ENCODE data around the gene SUN2. TPM values are rescaled to one million over a fixed set of nuclear protein-coding genes. Genes with fewer than 3 reads are reported as not detected.

The SUN2 gene
- total and polyA plus RNA-seq, 9 of the 15 experiments (the other 6 are each of a cell fraction or from before 2014, with no cell fraction given): 0.11 to 42.6 (median 16.7) TPM

- TF ChIP-seq E2F6 (IDR thresholded peaks at IDR 0.05; ENCODE audit: borderline replicate concordance in 1 of 2, extremely low read depth in 1 of 2, insufficient read depth in 1 of 2, insufficient read length in 1 of 2, low read depth in 1 of 2, low read length in 1 of 2, poor library complexity in 1 of 2, severe bottlenecking in 1 of 2) (peak in 1 of 2 experiments; percentile 51), BMI1 (IDR thresholded peaks at IDR 0.05; ENCODE audit: low read length) (peak; percentile 61; the same call in 1 of the 2 replicates), ZBED1 (IDR thresholded peaks at IDR 0.05) (peak; percentile 83; the same call in 1 of the 2 replicates), MEIS2 (IDR thresholded peaks at IDR 0.05; ENCODE audit: partially characterized antibody) (peak; percentile 46), E2F5 (CRISPR knock-in tag; IDR thresholded peaks at IDR 0.05) (no peak), JUN (IDR thresholded peaks at IDR 0.05; ENCODE audit: borderline replicate concordance, low read depth, low read length) (no peak), JUN (CRISPR knock-in tag; IDR thresholded peaks at IDR 0.05; ENCODE audit: borderline replicate concordance) (no peak), PKNOX1 (IDR thresholded peaks at IDR 0.05) (peak; percentile 99), NKRF (IDR thresholded peaks at IDR 0.05; ENCODE audit: borderline replicate concordance) (no peak), NFYB (IDR thresholded peaks at IDR 0.05; ENCODE audit: extremely low read depth, insufficient read length) (peak; percentile 51), SRF (CRISPR knock-in tag; IDR thresholded peaks at IDR 0.05) (peak in 1 of 2 experiments; percentile 74; a peak in 1 of 4 replicates), RBFOX2 (IDR thresholded peaks at IDR 0.05; ENCODE audit: low read depth, low read length) (peak; percentile 60), PBX2 (CRISPR knock-in tag; IDR thresholded peaks at IDR 0.05; ENCODE audit: low read depth) (peak; percentile 62), PBX2 (tag; conservative IDR thresholded peaks at IDR 0.05; ENCODE audit: low read depth) (peak; percentile 94), RFX1 (IDR thresholded peaks at IDR 0.05) (peak; percentile 91), ETV1 (tag; conservative IDR thresholded peaks at IDR 0.05; ENCODE audit: low read depth) (no peak), MAZ (CRISPR knock-in tag; conservative IDR thresholded peaks at IDR 0.05 in 1 of 2, IDR thresholded peaks at IDR 0.05 in 1 of 2) (peak; percentile 42 to 56; a peak in 2 of 4 replicates), BHLHE40 (IDR thresholded peaks at IDR 0.05; ENCODE audit: low read length) (peak; percentile 27; the same call in 1 of the 2 replicates)
These were observed 38.1 kb upstream of the SUN2 start, which contains the start of gene DNAL4 (continued) for GRCh38 chr22:38793721-38794466.
